ENCODE results near the gene PNISR.
"Not testable (repeated sequence)": the region's sequence is repeated elsewhere in the genome, so short reads cannot be mapped to it uniquely, and the experiment has no call there.

PNISR gene

GRCh38 chr6:99424761-99425646 lies at the start of gene PNISR:
Gene PNISR, minus strand, starts transcription at chr6:99425308. Its CDS starts 10,649 bp downstream, at chr6:99414659.
- TF ChIP-seq CTCF (conservative IDR thresholded peaks at IDR 0.05; ENCODE audit: low read depth, low read length), result no peak

GRCh38 chr6:99473730-99474129 lies 48.6 kb upstream of the PNISR start:
- DNase-seq (ENCODE audit: low read depth), result no peak
- no peak for TF ChIP-seq CTCF (conservative IDR thresholded peaks at IDR 0.05; ENCODE audit: low read depth, low read length)
- no peak overlapping the region for H3K4me3 ChIP-seq (ENCODE audit: low read depth, low read length)

More at GRCh38 chr6:99424761-99425646, at the start of gene PNISR:
- peak within 1 kb of the TSS; percentile 92 for H3K4me3 ChIP-seq (ENCODE audit: low read depth, low read length)
- peak; percentile 100 for DNase-seq (ENCODE audit: low read depth)

GRCh38 chr6:99471638-99472037 lies 46.5 kb upstream of the PNISR start:
- TF ChIP-seq CTCF (conservative IDR thresholded peaks at IDR 0.05; ENCODE audit: low read depth, low read length), result no peak
- H3K4me3 ChIP-seq (ENCODE audit: low read depth, low read length), result no peak overlapping the region
- no peak for DNase-seq (ENCODE audit: low read depth)

- DNase-seq (ENCODE audit: low read depth), result peak; percentile 48
- peak; percentile 67 for TF ChIP-seq CTCF (conservative IDR thresholded peaks at IDR 0.05; ENCODE audit: low read depth, low read length)
Measured at GRCh38 chr6:99467509-99468106, 42.5 kb upstream of the PNISR start.

GRCh38 chr6:99459133-99459532 lies 34.0 kb upstream of the PNISR start:
- H3K4me3 ChIP-seq (ENCODE audit: low read depth, low read length); DNase-seq (ENCODE audit: low read depth): not testable (repeated sequence)

More at GRCh38 chr6:99467509-99468106, 42.5 kb upstream of the PNISR start:
- H3K4me3 ChIP-seq (ENCODE audit: low read depth, low read length), result no peak overlapping the region

- peak; percentile 51 for TF ChIP-seq CTCF (conservative IDR thresholded peaks at IDR 0.05; ENCODE audit: low read depth, low read length)
- DNase-seq (ENCODE audit: low read depth), result peak; percentile 64
- no peak overlapping the region for H3K4me3 ChIP-seq (ENCODE audit: low read depth, low read length)
Measured at GRCh38 chr6:99458319-99458718, 33.2 kb upstream of the PNISR start.

- H3K4me3 ChIP-seq (ENCODE audit: low read depth, low read length), result no peak overlapping the region
- TF ChIP-seq CTCF (conservative IDR thresholded peaks at IDR 0.05; ENCODE audit: low read depth, low read length), result no peak
- no peak for DNase-seq (ENCODE audit: low read depth)
Measured at GRCh38 chr6:99446076-99446475, 21.0 kb upstream of the PNISR start.

All from choroid plexus epithelial cell (primary cell).